Loucy (cell line): ENCODE results near the gene ABHD17A.

Experiments used
- EZH2phosphoT487 ChIP-seq: fragments of 200-600 bp; IDR thresholded peaks from 2 replicates; pipeline ENCODE4 v1.6.1; 2018; ENCODE audit warnings: antibody characterized with exemption, mild to moderate bottlenecking, moderate library complexity, borderline replicate concordance
- TF ChIP-seq, protein P1 (sequence below): fragments of 200-600 bp; sonication (generic); conservative IDR thresholded peaks from 2 replicates; pipeline ENCODE4 v1.5.1; 2014; ENCODE audit warnings: mild to moderate bottlenecking, antibody characterized with exemption, low read length

- TF ChIP-seq, protein P1, sequence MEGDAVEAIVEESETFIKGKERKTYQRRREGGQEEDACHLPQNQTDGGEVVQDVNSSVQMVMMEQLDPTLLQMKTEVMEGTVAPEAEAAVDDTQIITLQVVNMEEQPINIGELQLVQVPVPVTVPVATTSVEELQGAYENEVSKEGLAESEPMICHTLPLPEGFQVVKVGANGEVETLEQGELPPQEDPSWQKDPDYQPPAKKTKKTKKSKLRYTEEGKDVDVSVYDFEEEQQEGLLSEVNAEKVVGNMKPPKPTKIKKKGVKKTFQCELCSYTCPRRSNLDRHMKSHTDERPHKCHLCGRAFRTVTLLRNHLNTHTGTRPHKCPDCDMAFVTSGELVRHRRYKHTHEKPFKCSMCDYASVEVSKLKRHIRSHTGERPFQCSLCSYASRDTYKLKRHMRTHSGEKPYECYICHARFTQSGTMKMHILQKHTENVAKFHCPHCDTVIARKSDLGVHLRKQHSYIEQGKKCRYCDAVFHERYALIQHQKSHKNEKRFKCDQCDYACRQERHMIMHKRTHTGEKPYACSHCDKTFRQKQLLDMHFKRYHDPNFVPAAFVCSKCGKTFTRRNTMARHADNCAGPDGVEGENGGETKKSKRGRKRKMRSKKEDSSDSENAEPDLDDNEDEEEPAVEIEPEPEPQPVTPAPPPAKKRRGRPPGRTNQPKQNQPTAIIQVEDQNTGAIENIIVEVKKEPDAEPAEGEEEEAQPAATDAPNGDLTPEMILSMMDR = no peak
- TF ChIP-seq EZH2phosphoT487 = no peak
Observed at GRCh38 chr19:1871140-1871597, 14.1 kb downstream of the ABHD17A start.
